HG03378 (cell line): ENCODE results near the gene QSOX1.
A peak's percentile ranks its signal among the peaks of the same experiment; 100 is the strongest.
"Not testable (repeated sequence)": the region's sequence is repeated elsewhere in the genome, so short reads cannot be mapped to it uniquely, and the experiment has no call there.

Source experiments
- ATAC-seq: cut with Tn5 transposase; IDR thresholded peaks from one replicate; pipeline ENCODE4 v1.9.1; 2021; ENCODE audit warnings: mild to moderate bottlenecking, moderate library complexity; ENCODE audit not compliant: unreplicated experiment

QSOX1 gene, protein sequence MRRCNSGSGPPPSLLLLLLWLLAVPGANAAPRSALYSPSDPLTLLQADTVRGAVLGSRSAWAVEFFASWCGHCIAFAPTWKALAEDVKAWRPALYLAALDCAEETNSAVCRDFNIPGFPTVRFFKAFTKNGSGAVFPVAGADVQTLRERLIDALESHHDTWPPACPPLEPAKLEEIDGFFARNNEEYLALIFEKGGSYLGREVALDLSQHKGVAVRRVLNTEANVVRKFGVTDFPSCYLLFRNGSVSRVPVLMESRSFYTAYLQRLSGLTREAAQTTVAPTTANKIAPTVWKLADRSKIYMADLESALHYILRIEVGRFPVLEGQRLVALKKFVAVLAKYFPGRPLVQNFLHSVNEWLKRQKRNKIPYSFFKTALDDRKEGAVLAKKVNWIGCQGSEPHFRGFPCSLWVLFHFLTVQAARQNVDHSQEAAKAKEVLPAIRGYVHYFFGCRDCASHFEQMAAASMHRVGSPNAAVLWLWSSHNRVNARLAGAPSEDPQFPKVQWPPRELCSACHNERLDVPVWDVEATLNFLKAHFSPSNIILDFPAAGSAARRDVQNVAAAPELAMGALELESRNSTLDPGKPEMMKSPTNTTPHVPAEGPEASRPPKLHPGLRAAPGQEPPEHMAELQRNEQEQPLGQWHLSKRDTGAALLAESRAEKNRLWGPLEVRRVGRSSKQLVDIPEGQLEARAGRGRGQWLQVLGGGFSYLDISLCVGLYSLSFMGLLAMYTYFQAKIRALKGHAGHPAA

GRCh38 chr1:180154325-180155181 lies at the start of gene QSOX1:
Gene QSOX1, plus strand, starts transcription at chr1:180154869. Its CDS starts 39 bp downstream, at chr1:180154908.
- ATAC-seq: peak; percentile 78

GRCh38 chr1:180112091-180112490 lies 42.6 kb upstream of the QSOX1 start:
- no peak for ATAC-seq

- no peak for ATAC-seq
Measured at GRCh38 chr1:180112984-180113647, 41.6 kb upstream of the QSOX1 start.

GRCh38 chr1:180114396-180114945 lies 40.2 kb upstream of the QSOX1 start:
- ATAC-seq: no peak

DNA sequence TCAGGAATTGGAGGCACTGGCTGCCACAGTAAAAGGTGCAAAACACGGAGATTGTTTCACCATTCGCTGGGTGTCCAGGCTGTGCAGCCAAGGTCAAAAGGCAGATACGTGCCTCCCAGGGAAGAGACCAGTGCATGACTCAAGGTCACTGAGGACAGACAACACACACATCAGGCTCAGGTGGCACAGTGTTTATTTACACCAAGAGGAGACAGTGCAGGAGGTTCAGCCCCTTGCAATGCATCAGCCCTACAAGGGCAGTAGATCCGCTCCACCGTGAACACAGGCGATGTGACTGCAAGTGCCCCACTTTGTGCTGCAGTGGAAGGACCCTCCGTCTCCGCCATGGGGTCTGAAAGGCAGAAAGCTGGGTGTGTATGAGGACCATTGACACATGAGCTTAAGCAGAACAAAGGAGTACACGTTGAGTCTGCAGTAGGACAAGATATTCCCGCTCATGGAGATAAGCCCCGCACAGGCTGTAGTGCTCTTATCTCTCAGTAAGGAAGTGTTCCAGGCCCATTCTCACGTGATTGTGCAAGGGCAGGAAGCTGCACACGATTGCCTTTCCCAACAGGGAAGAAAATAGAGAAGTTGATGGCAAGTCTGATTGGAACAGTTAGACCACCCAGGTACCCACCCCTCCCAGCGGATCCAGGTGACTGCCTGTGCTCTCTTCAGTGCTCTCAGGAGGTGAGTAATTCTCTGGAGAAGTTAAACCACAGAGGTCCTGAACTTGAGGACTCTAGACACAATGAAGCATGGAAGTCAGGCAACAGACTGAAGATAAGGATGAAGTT lies 37.5 kb upstream of the QSOX1 start:
- ATAC-seq: no peak

DNA sequence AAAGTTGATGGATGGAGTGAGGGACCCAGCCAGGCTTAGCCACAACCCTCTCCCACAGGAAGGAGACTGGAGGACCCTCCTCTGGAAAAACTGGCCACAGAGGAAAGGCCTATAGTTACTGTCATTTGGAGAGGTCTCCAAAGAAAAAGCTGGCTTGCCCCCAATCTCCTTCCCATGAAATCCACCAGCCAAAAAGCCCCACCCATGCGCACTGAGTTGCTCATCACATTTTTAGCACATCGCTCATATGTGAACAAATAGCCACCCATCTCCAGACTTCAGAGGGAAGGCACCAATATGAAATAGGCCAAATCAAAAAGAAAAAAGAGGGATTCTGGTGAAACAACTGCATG lies 36.9 kb upstream of the QSOX1 start:
- ATAC-seq: no peak

DNA sequence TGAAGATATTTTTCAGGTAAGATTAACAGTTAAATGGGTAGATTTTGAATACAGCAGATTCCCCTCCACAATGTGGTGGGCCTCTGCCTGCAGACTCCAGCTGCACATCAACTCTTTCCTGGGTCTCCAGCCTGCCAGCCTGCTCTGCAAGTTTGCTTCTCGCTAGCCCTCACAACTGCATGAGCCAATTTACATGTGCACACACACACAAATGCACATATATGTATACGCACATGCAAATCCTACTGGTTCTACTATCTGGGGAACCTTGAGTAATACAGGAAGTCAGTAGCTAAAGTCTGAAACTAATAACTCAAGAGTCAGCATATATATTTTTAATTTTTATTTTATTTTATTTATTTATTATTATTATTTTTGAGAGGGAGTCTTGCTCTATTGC lies 34.8 kb upstream of the QSOX1 start:
- no peak for ATAC-seq

GRCh38 chr1:180123463-180123936 lies 31.2 kb upstream of the QSOX1 start:
- no peak for ATAC-seq

GRCh38 chr1:180130651-180131050 lies 24.0 kb upstream of the QSOX1 start:
- no peak for ATAC-seq

DNA sequence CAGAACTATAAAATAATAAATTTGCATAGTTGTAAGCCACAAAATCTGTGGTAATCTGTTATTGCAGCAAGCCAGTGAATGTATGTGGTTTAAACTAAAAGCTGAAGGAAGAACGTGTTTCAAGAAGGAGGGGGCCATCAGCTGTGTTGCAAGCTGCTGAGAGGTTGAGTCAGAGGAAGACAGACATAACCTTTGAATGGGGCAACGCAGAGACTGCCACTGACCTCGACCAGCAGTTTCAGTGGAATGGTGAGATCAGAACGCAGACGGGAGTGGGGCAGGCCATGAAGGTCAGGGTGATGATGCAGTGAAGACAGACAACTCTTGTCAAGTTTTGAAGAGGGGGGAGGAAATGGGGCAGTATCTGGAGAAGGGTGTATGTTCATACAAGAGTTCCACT lies 23.2 kb upstream of the QSOX1 start:
- no peak for ATAC-seq

DNA sequence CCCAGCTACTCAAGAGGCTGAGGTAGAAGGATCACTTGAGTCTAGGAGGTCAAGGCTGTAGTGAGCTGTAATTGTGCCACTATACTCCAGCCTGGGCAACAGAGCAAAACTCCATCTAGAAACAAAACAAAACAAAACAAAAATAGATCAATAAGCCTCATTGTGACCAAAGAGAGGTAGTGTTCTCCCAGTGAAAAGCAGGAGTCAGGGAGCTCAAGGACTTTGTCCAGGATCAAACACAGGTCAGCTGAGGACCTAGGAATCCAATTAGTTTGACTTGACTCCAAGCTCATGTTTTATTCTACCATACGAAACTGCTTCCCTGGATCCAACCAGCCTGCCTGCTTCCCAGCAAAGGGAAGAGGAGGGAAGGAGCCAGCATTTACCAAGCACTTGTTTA lies 21.5 kb upstream of the QSOX1 start:
- ATAC-seq: no peak

GRCh38 chr1:180133688-180134087 lies 21.0 kb upstream of the QSOX1 start:
- ATAC-seq: not testable (repeated sequence)

DNA sequence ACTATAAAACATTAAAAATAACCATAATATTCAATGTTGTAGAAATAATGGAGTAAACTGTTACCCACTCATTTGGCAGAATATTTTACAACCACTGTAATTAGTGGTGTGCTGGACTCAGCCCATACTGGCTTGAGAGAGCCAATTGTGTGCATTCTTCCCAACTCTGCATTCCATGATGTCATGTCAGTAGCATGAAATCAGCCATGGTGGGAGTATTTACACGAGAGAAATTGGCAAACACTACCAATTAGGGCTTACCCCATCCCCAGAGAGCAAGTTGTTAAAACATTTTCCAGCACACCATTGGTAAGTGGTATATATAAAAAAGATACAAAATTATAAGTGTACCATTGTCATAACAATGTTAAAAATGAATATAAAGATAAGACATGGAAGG lies 19.1 kb upstream of the QSOX1 start:
- ATAC-seq: no peak

GRCh38 chr1:180136331-180136967 lies 18.2 kb upstream of the QSOX1 start:
- ATAC-seq: no peak

- ATAC-seq: no peak
Measured at GRCh38 chr1:180136968-180137356, 17.7 kb upstream of the QSOX1 start.

DNA sequence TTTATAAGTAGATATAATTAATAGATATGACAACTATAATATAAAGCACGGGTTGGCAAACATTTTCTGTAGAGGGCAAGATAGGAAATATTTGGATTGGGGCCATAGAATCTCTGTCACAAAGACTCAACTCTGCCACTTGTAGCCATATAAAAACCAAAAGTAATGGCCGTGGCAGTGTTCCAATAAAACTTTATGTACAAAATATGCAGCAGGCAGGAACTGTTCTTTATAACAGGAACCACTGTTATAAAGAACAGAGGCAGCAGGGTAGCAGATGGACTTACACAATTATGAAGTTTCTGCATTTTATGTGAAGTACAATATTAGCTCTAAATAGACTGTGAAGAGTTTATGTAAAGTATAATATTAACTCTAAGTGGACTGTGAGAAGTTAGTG lies 16.9 kb upstream of the QSOX1 start:
- ATAC-seq: no peak

DNA sequence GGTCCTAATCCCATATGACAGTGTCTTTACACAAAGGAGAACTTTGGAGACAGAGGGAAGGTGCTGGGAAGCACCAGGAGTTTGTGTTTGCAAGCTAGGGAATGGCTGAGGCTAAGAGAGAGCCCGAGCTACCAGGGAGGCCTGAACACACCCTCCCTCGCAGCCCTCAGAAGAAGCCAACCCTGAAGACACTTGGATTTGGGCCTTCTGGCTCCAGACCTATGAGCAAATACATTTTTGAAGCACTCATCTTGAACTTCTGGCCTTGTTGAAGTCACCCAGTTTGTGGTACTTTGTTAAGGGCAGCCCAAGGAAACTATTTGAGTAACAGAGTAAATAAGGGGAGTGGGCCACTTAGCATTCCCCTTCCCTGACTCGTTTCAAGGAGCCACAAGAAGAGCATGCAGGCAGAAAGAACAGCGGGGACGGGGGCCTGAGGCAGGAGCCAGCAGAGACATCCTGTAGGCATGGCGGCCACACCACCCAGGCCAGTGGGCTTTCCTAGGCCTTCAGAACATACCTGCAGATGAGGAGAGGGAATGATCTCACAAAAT lies 13.2 kb upstream of the QSOX1 start:
- no peak for ATAC-seq

DNA sequence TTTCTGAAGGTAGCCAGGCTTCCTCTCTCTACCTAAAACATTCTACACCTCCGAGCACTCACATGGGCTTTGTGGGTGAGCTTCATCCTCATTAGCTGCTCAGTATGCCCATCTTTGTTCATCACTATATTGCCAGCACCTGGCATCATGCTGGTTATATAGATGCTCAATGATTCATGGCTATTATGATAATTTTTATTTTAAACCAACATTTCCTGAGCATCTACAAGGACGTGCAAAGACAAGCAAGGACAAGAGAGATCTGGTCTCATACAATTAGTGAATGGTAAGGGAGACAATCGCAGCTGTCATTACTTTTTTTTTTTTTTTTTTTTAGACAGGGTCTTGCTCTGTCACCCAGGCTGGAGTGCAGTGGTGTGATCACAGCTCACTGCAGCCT lies 11.3 kb upstream of the QSOX1 start:
- no peak for ATAC-seq
